ENCODE results near the gene DCAF12L1.

The DCAF12L1 gene

GRCh38 chrX:126552313-126553022 is at the start of gene DCAF12L1:
DCAF12L1 (minus strand) TSS chrX:126552814; CDS start chrX:126552608, 206 bp downstream.
- peak; percentile 77 for DNase-seq (ENCODE audit: low read depth, low spot score)

DNA sequence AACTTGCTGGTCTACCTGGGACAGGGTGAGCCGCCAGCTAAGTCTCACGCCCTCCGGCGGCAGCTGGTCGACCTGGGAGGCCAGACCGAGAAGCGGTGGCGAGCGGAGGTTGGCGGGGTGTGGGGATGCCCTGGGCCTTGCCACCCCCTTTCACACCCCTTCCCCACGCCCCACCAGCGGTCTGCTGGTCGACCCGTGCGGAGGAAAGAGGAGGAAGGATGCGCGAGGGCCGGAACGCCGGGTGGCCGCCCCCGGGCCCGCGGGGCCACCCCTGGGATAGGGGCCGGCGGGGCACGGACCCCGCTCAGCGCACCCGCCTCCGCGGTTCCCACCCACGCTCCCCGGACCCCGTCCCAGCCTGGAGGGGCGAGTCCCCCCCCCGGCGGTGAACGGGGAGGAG is 28.3 kb upstream of the DCAF12L1 start:
- no peak for DNase-seq (ENCODE audit: low read depth, low spot score)

- no peak for DNase-seq (ENCODE audit: low read depth, low spot score)
These were observed 23.3 kb upstream of the DCAF12L1 start for GRCh38 chrX:126575911-126576310.

DNA sequence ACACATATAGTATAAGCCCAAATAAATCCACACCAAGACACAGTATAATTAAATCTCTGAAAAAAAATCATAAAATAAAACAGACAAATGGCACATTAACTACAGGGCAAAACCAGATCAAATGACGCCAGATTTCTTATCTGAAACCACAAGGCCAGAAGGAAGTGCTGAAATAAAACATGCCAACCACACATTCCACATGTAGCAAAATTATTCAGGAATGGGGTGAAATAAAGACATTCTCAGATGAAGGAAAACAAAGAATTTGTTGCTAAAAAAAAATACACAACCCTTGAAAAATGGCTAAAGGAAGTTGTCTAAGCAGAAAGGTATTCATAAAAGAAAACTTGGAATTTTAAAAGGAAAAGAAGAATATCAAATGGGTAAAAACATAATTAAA is 4.5 kb upstream of the DCAF12L1 start:
- DNase-seq (ENCODE audit: low read depth, low spot score): no peak

DNA sequence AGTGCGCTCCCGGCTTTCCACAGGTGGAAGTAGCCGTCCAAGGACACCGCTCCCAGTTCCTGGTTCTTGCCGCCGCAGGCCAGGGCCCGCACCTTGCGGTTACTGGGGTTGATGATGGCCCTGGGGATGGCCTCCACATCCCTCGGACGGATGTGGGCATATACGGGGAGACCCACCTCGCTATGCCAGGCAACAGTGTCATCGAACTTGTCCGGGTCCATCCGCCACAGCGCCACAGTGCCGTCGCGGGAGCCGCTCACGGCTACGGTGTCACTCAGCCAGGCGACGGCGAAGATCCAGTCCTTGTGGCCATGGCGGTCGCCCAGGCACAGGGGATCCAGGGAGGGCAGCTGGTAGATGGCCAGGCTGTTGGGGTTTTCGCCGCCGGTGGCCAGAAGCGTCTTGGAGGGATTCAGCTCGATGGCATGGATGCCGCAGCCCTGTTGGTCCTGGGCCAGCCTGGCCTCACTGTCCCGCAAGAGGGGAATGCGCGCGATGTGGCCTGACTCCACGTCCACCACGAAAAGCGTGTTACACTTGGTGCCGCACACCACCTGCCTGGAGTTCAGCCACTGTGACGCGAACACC is 795 bp downstream of the DCAF12L1 start:
- DNase-seq (ENCODE audit: low read depth, low spot score): no peak

- DNase-seq (ENCODE audit: low read depth, low spot score): no peak
These were observed 1.3 kb downstream of the DCAF12L1 start for GRCh38 chrX:126551306-126551705.

DNA sequence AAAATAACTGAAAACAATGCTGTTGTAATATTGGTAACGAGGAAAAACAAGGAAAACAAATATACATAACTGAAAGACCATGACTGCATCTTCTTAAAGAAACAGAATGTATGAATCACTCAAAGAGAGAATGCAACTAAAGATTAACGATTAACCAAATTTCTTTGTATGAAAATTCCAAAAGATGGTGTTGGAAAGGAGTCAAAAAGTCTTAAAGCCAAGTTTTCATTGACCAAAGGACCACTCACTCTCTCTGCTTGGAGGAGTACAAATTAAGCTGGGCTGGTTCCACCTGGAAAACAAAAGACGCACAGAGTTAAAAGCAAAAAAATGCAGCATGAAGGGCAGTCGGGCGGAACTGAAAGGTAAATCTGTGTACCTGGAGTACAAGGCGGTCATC is 1.8 kb downstream of the DCAF12L1 start:
- no peak for DNase-seq (ENCODE audit: low read depth, low spot score)

- peak; percentile 39 for DNase-seq (ENCODE audit: low read depth, low spot score)
These were observed 42.7 kb downstream of the DCAF12L1 start for GRCh38 chrX:126509923-126510322.
